Mucosa of rectum (tissue), 2 donors: Measurements from ENCODE around the gene C9orf153.

Experiments used
- H3K27ac ChIP-seq, 2 donors: one replicate each; pipeline ENCODE4 v1.7.0; 2013; ENCODE audit warnings: inconsistent platforms in 2 of 2, low read depth in 2 of 2, low read length in 2 of 2
- H3K27me3 ChIP-seq, 2 donors: one replicate each; pipeline ENCODE4 v1.7.0; 2013; ENCODE audit warnings: low read length in 2 of 2; ENCODE audit not compliant: control insufficient read depth in 2 of 2, insufficient read depth in 2 of 2
- H3K36me3 ChIP-seq, 2 donors: one replicate each; pipeline ENCODE4 v1.7.0; 2013; ENCODE audit warnings: low read length in 2 of 2; ENCODE audit not compliant: control insufficient read depth in 2 of 2, insufficient read depth in 2 of 2
- H3K4me1 ChIP-seq, 2 donors: one replicate each; pipeline ENCODE4 v1.7.0; 2013; ENCODE audit warnings: low read length in 2 of 2, mild to moderate bottlenecking in 1 of 2; ENCODE audit not compliant: control insufficient read depth in 2 of 2, insufficient read depth in 2 of 2
- H3K4me3 ChIP-seq, 2 donors: one replicate each; pipeline ENCODE4 v1.7.0; 2013; ENCODE audit warnings: low read length in 2 of 2
- H3K9ac ChIP-seq, 2 donors: one replicate each; pipeline ENCODE4 v1.7.0; 2013; ENCODE audit warnings: low read length in 2 of 2, low read depth in 1 of 2, mild to moderate bottlenecking in 1 of 2
- H3K9me3 ChIP-seq, 2 donors: one replicate each; pipeline ENCODE4 v1.7.0; 2013; ENCODE audit warnings: low read length in 2 of 2; ENCODE audit not compliant: control insufficient read depth in 2 of 2
- donor health status: healthy.
- donor health status: Normal muscosa, but diverticular disease.

C9orf153 gene

GRCh38 chr9:86274821-86275643, 15.6 kb upstream of the C9orf153 start:
- Histone ChIP-seq H3K27ac (no peak overlapping the region), H3K36me3 (peaks cover 20 to 28% of the 10 kb centered on the region in 2 donors), H3K4me3 (no peak overlapping the region), H3K9ac (no peak overlapping the region), H3K4me1 (peaks cover 0 to 2% of the 10 kb centered on the region in 2 donors), H3K9me3 (no peaks in the 10 kb centered on the region), H3K27me3 (no peaks in the 10 kb centered on the region)

GRCh38 chr9:86272221-86272620, 12.8 kb upstream of the C9orf153 start:
- Histone ChIP-seq H3K9me3 (no peaks in the 10 kb centered on the region), H3K9ac (no peak overlapping the region), H3K4me1 (peaks cover 0 to 2% of the 10 kb centered on the region in 2 donors), H3K36me3 (peaks cover 17 to 20% of the 10 kb centered on the region in 2 donors), H3K27me3 (no peaks in the 10 kb centered on the region), H3K4me3 (no peak overlapping the region), H3K27ac (no peak overlapping the region)

- peaks cover 10 to 15% of the 10 kb centered on the region in 2 donors for H3K36me3 ChIP-seq
- no peaks in the 10 kb centered on the region for H3K4me1 ChIP-seq
- H3K9ac ChIP-seq: no peak overlapping the region
- H3K27me3 ChIP-seq: no peaks in the 10 kb centered on the region
- no peak overlapping the region for H3K4me3 ChIP-seq
- no peaks in the 10 kb centered on the region for H3K9me3 ChIP-seq
- H3K27ac ChIP-seq: no peak overlapping the region
These were observed 4.4 kb upstream of the C9orf153 start for GRCh38 chr9:86263876-86264275.

GRCh38 chr9:86262492-86262891, 3.0 kb upstream of the C9orf153 start:
- no peak overlapping the region for H3K4me3 ChIP-seq
- H3K4me1 ChIP-seq: no peaks in the 10 kb centered on the region
- H3K9me3 ChIP-seq: no peaks in the 10 kb centered on the region
- H3K36me3 ChIP-seq: peaks cover 10 to 15% of the 10 kb centered on the region in 2 donors
- no peak overlapping the region for H3K9ac ChIP-seq
- H3K27me3 ChIP-seq: no peaks in the 10 kb centered on the region
- no peak overlapping the region for H3K27ac ChIP-seq

GRCh38 chr9:86257391-86257790, 2.1 kb downstream of the C9orf153 start:
- Histone ChIP-seq H3K9me3 (peaks cover 0 to 2% of the 10 kb centered on the region in 2 donors), H3K36me3 (no peaks in the 10 kb centered on the region), H3K4me1 (no peaks in the 10 kb centered on the region), H3K27ac (no peak overlapping the region), H3K4me3 (no peak overlapping the region), H3K9ac (no peak overlapping the region), H3K27me3 (no peaks in the 10 kb centered on the region)

GRCh38 chr9:86256653-86257052, 2.8 kb downstream of the C9orf153 start:
- Histone ChIP-seq H3K36me3 (no peaks in the 10 kb centered on the region), H3K4me1 (no peaks in the 10 kb centered on the region), H3K27ac (no peak overlapping the region), H3K4me3 (no peak overlapping the region), H3K9me3 (peaks cover 0 to 2% of the 10 kb centered on the region in 2 donors), H3K9ac (no peak overlapping the region), H3K27me3 (no peaks in the 10 kb centered on the region)

GRCh38 chr9:86253577-86253976, 5.9 kb downstream of the C9orf153 start:
- Histone ChIP-seq H3K4me1 (no peaks in the 10 kb centered on the region), H3K9ac (no peak overlapping the region), H3K4me3 (no peak overlapping the region), H3K9me3 (peaks cover 0 to 2% of the 10 kb centered on the region in 2 donors), H3K27me3 (no peaks in the 10 kb centered on the region), H3K36me3 (no peaks in the 10 kb centered on the region), H3K27ac (no peak overlapping the region)

GRCh38 chr9:86252870-86253269, 6.6 kb downstream of the C9orf153 start:
- H3K4me1 ChIP-seq: no peaks in the 10 kb centered on the region
- H3K9ac ChIP-seq: no peak overlapping the region
- H3K4me3 ChIP-seq: no peak overlapping the region

GRCh38 chr9:86250123-86250522, 9.3 kb downstream of the C9orf153 start:
- no peaks in the 10 kb centered on the region for H3K27me3 ChIP-seq
- H3K9me3 ChIP-seq: peaks cover 0 to 2% of the 10 kb centered on the region in 2 donors
- no peaks in the 10 kb centered on the region for H3K36me3 ChIP-seq
- H3K4me3 ChIP-seq: no peak overlapping the region
- H3K9ac ChIP-seq: no peak overlapping the region
- no peaks in the 10 kb centered on the region for H3K4me1 ChIP-seq
- no peak overlapping the region for H3K27ac ChIP-seq

More at GRCh38 chr9:86252870-86253269, 6.6 kb downstream of the C9orf153 start:
- Histone ChIP-seq H3K36me3 (no peaks in the 10 kb centered on the region), H3K27me3 (no peaks in the 10 kb centered on the region), H3K27ac (no peak overlapping the region), H3K9me3 (peaks cover 0 to 2% of the 10 kb centered on the region in 2 donors)

GRCh38 chr9:86248746-86249145, 10.7 kb downstream of the C9orf153 start:
- H3K4me1 ChIP-seq: no peaks in the 10 kb centered on the region
- peaks cover 0 to 2% of the 10 kb centered on the region in 2 donors for H3K9me3 ChIP-seq
- H3K27ac ChIP-seq: no peak overlapping the region
- no peak overlapping the region for H3K9ac ChIP-seq
- no peaks in the 10 kb centered on the region for H3K27me3 ChIP-seq
- H3K4me3 ChIP-seq: no peak overlapping the region
- H3K36me3 ChIP-seq: no peaks in the 10 kb centered on the region
